Cerebellar nuclear complex (tissue), 1 donor: ENCODE results near the gene GRIK5.

ENCODE experiments used
- DNase-seq, 2 experiments: peaks; one replicate each; lab custom pipeline; 2025; lab: John Stamatoyannopoulos, UW

Gene GRIK5

GRCh38 chr19:41956621-41957020 lies 113.4 kb downstream of the GRIK5 start:
- DNase-seq: no peak

DNA sequence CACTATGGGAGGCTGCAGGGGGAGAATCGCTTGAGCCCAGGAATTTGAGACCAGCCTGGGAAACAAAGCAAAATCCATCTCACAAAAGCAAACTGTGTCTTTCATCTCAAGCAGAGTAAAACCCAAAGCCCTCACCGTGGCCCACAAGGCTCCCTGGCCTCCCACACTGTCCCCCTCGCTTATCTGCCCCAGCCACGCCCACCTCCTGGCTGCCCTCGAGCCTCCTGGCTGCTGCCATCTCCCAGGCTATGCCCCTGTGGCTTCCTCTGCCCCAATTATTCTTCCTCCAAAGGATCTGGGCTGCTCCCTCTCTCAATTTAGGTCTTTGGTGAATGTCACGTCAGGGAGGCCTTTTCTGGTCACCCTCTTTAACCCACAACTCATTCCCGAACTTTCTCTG lies 114.5 kb downstream of the GRIK5 start:
- DNase-seq: no peak

DNA sequence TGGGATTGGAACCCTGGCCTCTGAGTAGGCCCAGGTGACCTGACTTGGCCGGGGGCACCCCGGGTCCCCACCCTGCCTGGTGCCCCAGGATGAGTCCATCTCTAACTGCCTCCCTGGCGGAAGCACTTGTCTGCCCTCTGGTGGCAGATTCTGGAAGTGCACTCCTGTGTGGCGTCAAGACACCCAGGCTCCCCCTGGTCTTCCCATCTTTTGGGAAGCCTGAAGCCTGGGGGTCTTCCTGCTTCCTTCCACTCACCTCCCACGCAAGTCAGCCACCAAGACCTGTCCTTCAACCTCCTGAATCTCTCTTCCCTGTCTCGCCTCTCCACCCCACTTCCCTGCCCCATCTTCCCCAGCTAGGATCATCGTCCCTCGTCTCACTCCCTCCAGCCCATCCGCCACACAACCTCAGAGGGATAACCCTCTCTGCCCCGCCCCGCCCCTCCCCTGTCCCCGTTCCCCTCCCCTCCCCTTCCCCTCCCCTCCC lies 118.3 kb downstream of the GRIK5 start:
- peak in 1 of 2 experiments; percentile 7 for DNase-seq
